ENCODE results near the gene APCDD1.

DNA sequence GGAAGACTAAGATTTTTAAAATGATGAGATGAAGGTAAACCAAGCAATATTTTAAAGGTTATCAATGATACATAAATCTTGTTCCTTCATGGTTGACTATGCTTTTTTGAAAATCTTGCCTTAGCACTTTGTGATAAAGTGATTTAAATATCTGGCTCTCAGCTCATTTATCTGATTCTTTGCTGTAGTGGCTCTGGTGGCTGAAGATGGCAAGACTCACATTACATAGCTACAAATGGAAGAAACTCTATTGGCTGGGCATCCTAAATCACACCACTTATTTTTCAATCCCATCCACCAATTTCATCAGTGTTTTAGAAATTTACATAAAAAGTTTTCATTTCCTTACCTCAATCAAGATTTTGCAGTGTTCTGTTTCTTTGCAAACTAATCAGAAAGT is 16.6 kb upstream of the APCDD1 start:
- TF ChIP-seq, protein P1, sequence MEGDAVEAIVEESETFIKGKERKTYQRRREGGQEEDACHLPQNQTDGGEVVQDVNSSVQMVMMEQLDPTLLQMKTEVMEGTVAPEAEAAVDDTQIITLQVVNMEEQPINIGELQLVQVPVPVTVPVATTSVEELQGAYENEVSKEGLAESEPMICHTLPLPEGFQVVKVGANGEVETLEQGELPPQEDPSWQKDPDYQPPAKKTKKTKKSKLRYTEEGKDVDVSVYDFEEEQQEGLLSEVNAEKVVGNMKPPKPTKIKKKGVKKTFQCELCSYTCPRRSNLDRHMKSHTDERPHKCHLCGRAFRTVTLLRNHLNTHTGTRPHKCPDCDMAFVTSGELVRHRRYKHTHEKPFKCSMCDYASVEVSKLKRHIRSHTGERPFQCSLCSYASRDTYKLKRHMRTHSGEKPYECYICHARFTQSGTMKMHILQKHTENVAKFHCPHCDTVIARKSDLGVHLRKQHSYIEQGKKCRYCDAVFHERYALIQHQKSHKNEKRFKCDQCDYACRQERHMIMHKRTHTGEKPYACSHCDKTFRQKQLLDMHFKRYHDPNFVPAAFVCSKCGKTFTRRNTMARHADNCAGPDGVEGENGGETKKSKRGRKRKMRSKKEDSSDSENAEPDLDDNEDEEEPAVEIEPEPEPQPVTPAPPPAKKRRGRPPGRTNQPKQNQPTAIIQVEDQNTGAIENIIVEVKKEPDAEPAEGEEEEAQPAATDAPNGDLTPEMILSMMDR (IDR thresholded peaks at IDR 0.05; ENCODE audit: poor library complexity): peak; percentile 43
- no peak for TF ChIP-seq EZH2 (IDR thresholded peaks at IDR 0.05; ENCODE audit: borderline replicate concordance)
- no peak for TF ChIP-seq EZH2phosphoT487 (IDR thresholded peaks at IDR 0.05; ENCODE audit: low read depth, severe bottlenecking, unreplicated experiment)

All from hepatocyte (in vitro differentiated cells).